PC-9 (cell line): Measurements from ENCODE around the gene RAB5IF. TPM values are rescaled to one million over a fixed set of nuclear protein-coding genes. Genes with fewer than 3 reads are reported as not detected.

Experiments
- BruUV-seq: library from RNA; stranded (reverse); fragments of 400-500 nt; replicated peaks from 2 replicates; lab custom pipeline; 2021; lab: Mats Ljungman, UMichigan
- CTCF ChIA-PET: fragments of 300-600 bp; sonication (Branson Sonifier 250); formaldehyde crosslinking; loops from one replicate; lab custom pipeline; 2022; ENCODE audit warnings: antibody characterized with exemption; lab: Charles Lee
- POLR2A ChIA-PET: fragments of 300-600 bp; sonication (Branson Sonifier 250); formaldehyde crosslinking; loops from one replicate; lab custom pipeline; 2022; ENCODE audit warnings: antibody characterized with exemption; ENCODE audit not compliant: unreplicated experiment; lab: Charles Lee
- DNase-seq, 2 experiments: peaks; one replicate each; pipeline versions ENCODE4 v3.0.0 to v3.0.0-alpha.2; 2015 to 2022; ENCODE audit warnings: mixed read lengths in 1 of 2
- H2AFZ ChIP-seq: fragments of 200-600 bp; sonication (generic); 2 replicates; pipeline ENCODE4 v1.8.1; 2017; ENCODE audit warnings: antibody characterized with exemption
- H3F3A ChIP-seq: fragments of 200-600 bp; sonication (generic); 2 replicates; pipeline ENCODE4 v1.8.1; 2017; ENCODE audit warnings: antibody characterized with exemption, mild to moderate bottlenecking, low read depth; ENCODE audit not compliant: insufficient read depth
- H3K27ac ChIP-seq: fragments of 200-600 bp; sonication (generic); 2 replicates; pipeline ENCODE4 v1.6.1; 2016; ENCODE audit warnings: mixed run types
- H3K27me3 ChIP-seq: fragments of 200-600 bp; sonication (generic); 2 replicates; pipeline ENCODE4 v1.6.1; 2016; ENCODE audit warnings: low read depth, mixed run types; ENCODE audit not compliant: insufficient read depth
- H3K36me3 ChIP-seq: fragments of 200-600 bp; sonication (generic); 2 replicates; pipeline ENCODE4 v1.6.1; 2016; ENCODE audit warnings: low read depth, mixed run types
- H3K4me1 ChIP-seq: fragments of 200-600 bp; sonication (generic); replicated peaks from 2 replicates; pipeline ENCODE4 v1.6.1; 2016; ENCODE audit warnings: mixed run types; ENCODE audit not compliant: insufficient read depth
- H3K4me2 ChIP-seq: fragments of 200-600 bp; sonication (generic); 2 replicates; pipeline ENCODE4 v1.6.1; 2017; ENCODE audit warnings: mixed run types
- H3K4me3 ChIP-seq: fragments of 200-600 bp; sonication (generic); 2 replicates; pipeline ENCODE4 v1.6.1; 2016; ENCODE audit warnings: mixed run types
- H3K79me2 ChIP-seq: fragments of 200-600 bp; sonication (generic); 2 replicates; pipeline ENCODE4 v1.6.1; 2017; ENCODE audit warnings: low read depth, mixed run types
- H3K9me2 ChIP-seq: fragments of 200-600 bp; sonication (generic); 2 replicates; pipeline ENCODE4 v1.8.1; 2017; ENCODE audit warnings: mild to moderate bottlenecking; ENCODE audit not compliant: insufficient read depth
- H3K9me3 ChIP-seq: fragments of 200-600 bp; sonication (generic); 2 replicates; pipeline ENCODE4 v1.8.1; 2016; ENCODE audit warnings: low read depth; ENCODE audit not compliant: insufficient read depth
- H4K20me1 ChIP-seq: fragments of 200-600 bp; sonication (generic); 2 replicates; pipeline ENCODE4 v1.8.1; 2017; ENCODE audit not compliant: insufficient read depth
- CTCF ChIP-seq: fragments of 200-600 bp; sonication (generic); conservative IDR thresholded peaks from 2 replicates; pipeline ENCODE4 v1.6.1; 2017; ENCODE audit warnings: mixed run types, antibody characterized with exemption, mild to moderate bottlenecking, moderate library complexity
- EZH2 ChIP-seq: fragments of 200-600 bp; sonication (generic); IDR thresholded peaks from 2 replicates; pipeline ENCODE4 v1.8.0; 2017; ENCODE audit warnings: antibody characterized with exemption, low read depth
- intact Hi-C: fragments of 100-400 bp; cut with micrococcal nuclease; formaldehyde crosslinking; loops from one replicate; pipeline ENCODE4 v1.10.0; 2022; ENCODE audit not compliant: unreplicated experiment
- total RNA-seq: library from RNA; stranded (reverse); gene quantifications from 2 replicates; pipeline ENCODE4 v1.2.3, GENCODE V29; 2021

RAB5IF gene
- total RNA-seq, 1 experiment from 2014 or later: 303 TPM

DNA sequence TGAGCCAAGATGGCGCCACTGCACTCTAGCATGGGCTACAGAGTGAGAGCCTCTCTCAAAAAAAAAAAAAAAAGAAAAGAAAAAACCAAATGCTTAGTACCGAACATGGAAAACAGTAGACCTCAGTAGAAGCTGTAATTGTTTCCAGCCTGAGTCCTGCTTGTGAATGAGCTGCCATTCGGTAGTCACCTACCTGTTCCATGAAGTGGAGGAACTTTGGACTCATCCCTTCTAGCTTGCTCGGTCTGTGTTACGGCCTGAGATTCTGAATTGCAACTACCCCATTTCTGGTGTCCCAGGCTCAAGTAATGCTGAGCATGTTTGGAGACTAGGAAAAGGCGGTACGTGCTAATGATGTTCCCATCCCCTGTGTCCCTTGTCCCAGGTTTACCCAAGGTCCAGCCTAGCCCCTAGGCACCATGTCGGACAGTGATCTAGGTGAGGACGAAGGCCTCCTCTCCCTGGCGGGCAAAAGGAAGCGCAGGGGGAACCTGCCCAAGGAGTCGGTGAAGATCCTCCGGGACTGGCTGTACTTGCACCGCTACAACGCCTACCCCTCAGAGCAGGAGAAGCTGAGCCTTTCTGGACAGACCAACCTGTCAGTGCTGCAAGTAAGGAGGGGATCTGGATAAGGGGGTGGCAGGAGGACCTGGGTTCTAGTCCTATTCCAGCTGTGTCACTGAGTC is 27.1 kb upstream of the RAB5IF start:
- H3K9me2 ChIP-seq: no peaks in the 10 kb centered on the region
- intact Hi-C loops: loop anchor here (10.0 kb wide), 1 partner anchor 1124 kb away; the partner anchor contains the start of gene CEP250
- H3K36me3 ChIP-seq: no peaks in the 10 kb centered on the region
- peaks cover 16% of the 10 kb centered on the region for H3F3A ChIP-seq
- POLR2A ChIA-PET: no interaction called here
- no peak for DNase-seq
- no peak overlapping the region for H2AFZ ChIP-seq
- H3K4me3 ChIP-seq: no peak overlapping the region
- H3K27ac ChIP-seq: no peak overlapping the region
- H3K79me2 ChIP-seq: peaks cover 13% of the 10 kb centered on the region
- no peaks in the 10 kb centered on the region for H3K27me3 ChIP-seq
- H4K20me1 ChIP-seq: peaks cover 4% of the 10 kb centered on the region; the same call in 1 of the 2 replicates
- CTCF ChIA-PET: no interaction called here
- H3K4me2 ChIP-seq: no peak overlapping the region
- no peaks in the 10 kb centered on the region for H3K9me3 ChIP-seq
- no TSS peak for BruUV-seq
- peaks cover 18% of the 10 kb centered on the region for H3K4me1 ChIP-seq
- TF ChIP-seq EZH2 (no peak), CTCF (no peak)

- intact Hi-C loops: loop anchor here (10.0 kb wide), 1 partner anchor 1125 kb away; the partner anchor contains the start of gene CEP250
- no peak overlapping the region for H3K4me2 ChIP-seq
- H3K4me3 ChIP-seq: no peak overlapping the region
- no peak overlapping the region for H2AFZ ChIP-seq
- peaks cover 13% of the 10 kb centered on the region for H3K79me2 ChIP-seq
- peaks cover 21% of the 10 kb centered on the region for H3K4me1 ChIP-seq
- H3K27ac ChIP-seq: no peak overlapping the region
- POLR2A ChIA-PET: no interaction called here
- no peak for DNase-seq
- no peaks in the 10 kb centered on the region for H3K9me2 ChIP-seq
- H3K9me3 ChIP-seq: no peaks in the 10 kb centered on the region
- H4K20me1 ChIP-seq: peaks cover 4% of the 10 kb centered on the region; the same call in 1 of the 2 replicates
- H3F3A ChIP-seq: peaks cover 21% of the 10 kb centered on the region
- BruUV-seq: no TSS peak
- no peak for TF ChIP-seq CTCF
- no peak for TF ChIP-seq EZH2
- no peaks in the 10 kb centered on the region for H3K27me3 ChIP-seq
- CTCF ChIA-PET: interaction anchor here (0.5 kb wide), 1 partner anchor 26 kb away, joined by 3 read pairs; the partner anchor contains the start of gene RAB5IF
- no peaks in the 10 kb centered on the region for H3K36me3 ChIP-seq
These were observed 25.5 kb upstream of the RAB5IF start for GRCh38 chr20:36579996-36580545.

GRCh38 chr20:36582322-36582721 is 23.3 kb upstream of the RAB5IF start:
- no peak for TF ChIP-seq EZH2
- TF ChIP-seq CTCF: no peak
- no peaks in the 10 kb centered on the region for H3K27me3 ChIP-seq
- H4K20me1 ChIP-seq: peaks cover 4% of the 10 kb centered on the region; the same call in 1 of the 2 replicates
- no peak overlapping the region for H3K27ac ChIP-seq
- no TSS peak for BruUV-seq
- CTCF ChIA-PET: no interaction called here
- no peaks in the 10 kb centered on the region for H3K9me2 ChIP-seq
- peaks cover 12% of the 10 kb centered on the region; the same call in 1 of the 2 replicates for H3F3A ChIP-seq
- POLR2A ChIA-PET: no interaction called here
- intact Hi-C loops: no loop called here
- H3K9me3 ChIP-seq: no peaks in the 10 kb centered on the region
- H2AFZ ChIP-seq: no peak overlapping the region
- no peaks in the 10 kb centered on the region for H3K79me2 ChIP-seq
- DNase-seq: no peak
- H3K4me1 ChIP-seq: peaks cover 18% of the 10 kb centered on the region
- no peaks in the 10 kb centered on the region for H3K36me3 ChIP-seq
- H3K4me3 ChIP-seq: no peak overlapping the region
- H3K4me2 ChIP-seq: no peak overlapping the region
